Suprapubic skin (tissue), 4 donors: ENCODE measurements around the gene MICAL2.

Experiments used
- EP300 ChIP-seq: sonication (generic); formaldehyde crosslinking; IDR thresholded peaks from one replicate; pipeline ENCODE4 v1.6.1; 2017; ENCODE audit warnings: antibody characterized with exemption
- POLR2A ChIP-seq, 2 donors: fragments of 450-650 bp; IDR thresholded peaks; one replicate each; pipeline ENCODE4 v1.6.1; 2017; ENCODE audit warnings: antibody characterized with exemption in 2 of 2, mild to moderate bottlenecking in 2 of 2, moderate library complexity in 2 of 2
- POLR2AphosphoS5 ChIP-seq, 3 donors: sonication (generic); formaldehyde crosslinking; IDR thresholded peaks; one replicate each; pipeline ENCODE4 v1.6.1; 2017; ENCODE audit warnings: antibody characterized with exemption in 3 of 3
- TF ChIP-seq, protein P1 (sequence below), 2 donors: fragments of 200-600 bp in 1 of 2; fragments of 450-650 bp in 1 of 2; sonication (generic) in 1 of 2; IDR thresholded peaks; one replicate each; pipeline ENCODE4 v1.5.1; 2016 to 2019; ENCODE audit warnings: antibody characterized with exemption in 2 of 2, mild to moderate bottlenecking in 1 of 2, moderate library complexity in 1 of 2

DNA sequence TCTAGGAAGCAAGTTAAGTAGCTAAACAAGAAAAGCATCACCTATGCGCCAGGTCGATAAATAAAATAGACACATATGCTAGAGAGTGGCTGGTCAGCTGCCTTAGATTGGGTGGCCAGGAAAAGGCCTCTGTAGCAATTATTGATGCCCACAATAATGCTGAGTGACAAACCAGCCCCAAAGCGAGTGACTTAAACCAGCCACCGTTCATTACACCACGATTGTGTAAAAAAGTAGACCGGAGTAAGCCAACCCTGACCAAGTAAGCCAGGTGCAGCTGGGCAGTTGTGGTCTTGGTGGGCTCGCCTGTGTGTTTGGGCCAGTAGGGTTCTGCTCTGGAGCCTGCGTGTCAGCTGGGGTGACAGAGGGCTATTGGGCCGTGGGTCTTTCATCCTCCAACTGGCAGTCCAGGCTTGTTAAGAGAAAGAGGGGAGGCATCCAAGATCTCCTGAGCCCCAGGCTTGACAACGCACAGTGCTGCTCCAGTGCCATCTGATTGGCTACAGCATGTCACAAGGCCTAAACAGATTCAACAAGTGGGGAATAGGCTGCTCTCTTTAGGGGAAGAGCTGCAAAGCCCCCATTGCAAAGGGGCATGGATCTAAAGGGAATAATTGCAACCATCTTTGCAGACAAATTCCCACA, 166.6 kb downstream of the MICAL2 start:
- TF ChIP-seq, protein P1, sequence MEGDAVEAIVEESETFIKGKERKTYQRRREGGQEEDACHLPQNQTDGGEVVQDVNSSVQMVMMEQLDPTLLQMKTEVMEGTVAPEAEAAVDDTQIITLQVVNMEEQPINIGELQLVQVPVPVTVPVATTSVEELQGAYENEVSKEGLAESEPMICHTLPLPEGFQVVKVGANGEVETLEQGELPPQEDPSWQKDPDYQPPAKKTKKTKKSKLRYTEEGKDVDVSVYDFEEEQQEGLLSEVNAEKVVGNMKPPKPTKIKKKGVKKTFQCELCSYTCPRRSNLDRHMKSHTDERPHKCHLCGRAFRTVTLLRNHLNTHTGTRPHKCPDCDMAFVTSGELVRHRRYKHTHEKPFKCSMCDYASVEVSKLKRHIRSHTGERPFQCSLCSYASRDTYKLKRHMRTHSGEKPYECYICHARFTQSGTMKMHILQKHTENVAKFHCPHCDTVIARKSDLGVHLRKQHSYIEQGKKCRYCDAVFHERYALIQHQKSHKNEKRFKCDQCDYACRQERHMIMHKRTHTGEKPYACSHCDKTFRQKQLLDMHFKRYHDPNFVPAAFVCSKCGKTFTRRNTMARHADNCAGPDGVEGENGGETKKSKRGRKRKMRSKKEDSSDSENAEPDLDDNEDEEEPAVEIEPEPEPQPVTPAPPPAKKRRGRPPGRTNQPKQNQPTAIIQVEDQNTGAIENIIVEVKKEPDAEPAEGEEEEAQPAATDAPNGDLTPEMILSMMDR (IDR thresholded peaks at IDR 0.05), result no peak
- TF ChIP-seq POLR2AphosphoS5 (IDR thresholded peaks at IDR 0.05), result no peak
- TF ChIP-seq EP300, result no peak
- no peak for TF ChIP-seq POLR2A (IDR thresholded peaks at IDR 0.05)
